ENCODE results near the gene SLC22A16.

DNA sequence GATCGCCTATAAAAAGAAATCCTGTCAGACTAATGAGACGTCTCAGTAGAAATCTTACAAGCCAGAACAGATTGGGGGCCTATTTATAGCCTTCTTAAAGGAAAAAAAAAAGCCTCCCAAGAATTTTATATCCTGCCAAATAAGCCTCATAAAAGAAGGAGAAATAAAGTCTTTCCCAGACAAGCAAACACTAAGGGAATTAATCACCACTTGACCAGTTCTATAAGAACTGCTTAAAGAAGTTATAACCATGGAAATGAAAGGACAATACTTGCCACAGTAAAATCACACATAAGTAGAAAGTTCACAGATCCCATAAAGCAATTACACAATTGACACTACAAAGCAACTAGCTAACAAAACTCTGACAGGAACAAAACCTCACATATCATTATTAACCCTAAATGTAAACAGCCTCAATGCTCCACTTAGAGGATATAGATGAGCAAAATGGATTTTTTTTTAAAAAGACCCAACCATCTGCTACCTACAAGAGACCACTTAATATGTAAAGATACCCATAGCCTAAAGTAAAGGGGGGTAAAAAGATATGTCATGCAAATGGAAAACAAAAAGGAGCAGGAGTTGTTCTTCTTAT, 13.4 kb downstream of the SLC22A16 start:
- TF ChIP-seq CTCF (IDR thresholded peaks at IDR 0.05; ENCODE audit: extremely low read depth in 1 of 2, insufficient read depth in 1 of 2, low read depth in 1 of 2, low read length in 2 of 2) (no peak), EZH2 (IDR thresholded peaks at IDR 0.05; ENCODE audit: borderline replicate concordance, low read depth, low read length, severe bottlenecking) (no peak), GATA2 (IDR thresholded peaks at IDR 0.05; ENCODE audit: insufficient read depth, insufficient read length, low read depth, low read length) (no peak), POLR2AphosphoS5 (IDR thresholded peaks at IDR 0.05; ENCODE audit: insufficient read depth, low read depth, low read length) (no peak)
